ENCODE results near the gene INTS3. TPM values are rescaled to one million over a fixed set of nuclear protein-coding genes. Genes with fewer than 3 reads are reported as not detected.
"Not testable (repeated sequence)": the region's sequence is repeated elsewhere in the genome, so short reads cannot be mapped to it uniquely, and the experiment has no call there.

INTS3 gene
- total and polyA plus RNA-seq, 2 donors (not counting 1 experiment from before 2014, with no cell fraction given) = 31.4 to 37.3 TPM

- no peak overlapping the region for H3K4me3 ChIP-seq (replicated peaks in 1 of 4; ENCODE audit: control extremely low read depth in 1 of 4, insufficient read depth in 1 of 4, low read depth in 3 of 4, low read length in 4 of 4)
- no peak overlapping the region for H2AFZ ChIP-seq (ENCODE audit: low read length)
- TF ChIP-seq CTCF (conservative IDR thresholded peaks at IDR 0.05 in 1 of 2, IDR thresholded peaks at IDR 0.05 in 1 of 2; ENCODE audit: low read depth in 1 of 2, low read length in 2 of 2) (no peak), EZH2 (IDR thresholded peaks at IDR 0.05; ENCODE audit: low read length, missing control alignments) (no peak)
- H3K27ac ChIP-seq (ENCODE audit: insufficient read depth, low read length) = no peak overlapping the region
- no peaks in the 10 kb centered on the region for H3K4me1 ChIP-seq (ENCODE audit: control insufficient read depth, extremely low read depth, insufficient read depth, low read length)
- no peak overlapping the region for H3K4me2 ChIP-seq (ENCODE audit: extremely low read depth, insufficient read depth, low read length)
- no peak overlapping the region for H3K9ac ChIP-seq (ENCODE audit: insufficient read depth, low read length)
- H3K27me3 ChIP-seq (ENCODE audit: control insufficient read depth, insufficient read depth, low read length) = no peaks in the 10 kb centered on the region
- H3K36me3 ChIP-seq (ENCODE audit: control insufficient read depth, insufficient read depth, low read length) = no peaks in the 10 kb centered on the region
- no peak for DNase-seq (ENCODE audit: low read depth in 2 of 2)
- H4K20me1 ChIP-seq (ENCODE audit: control insufficient read depth, extremely low read depth, insufficient read depth, low read length) = no peaks in the 10 kb centered on the region
- no peaks in the 10 kb centered on the region for H3K9me3 ChIP-seq (ENCODE audit: control insufficient read depth, insufficient read depth, low read depth, low read length)
- no peaks in the 10 kb centered on the region for H3K79me2 ChIP-seq (ENCODE audit: control insufficient read depth, insufficient read depth, low read length)
Measured at GRCh38 chr1:153705484-153705883, 22.4 kb upstream of the INTS3 start.

- no peaks in the 10 kb centered on the region for H3K79me2 ChIP-seq (ENCODE audit: control insufficient read depth, insufficient read depth, low read length)
- H2AFZ ChIP-seq (ENCODE audit: low read length) = no peak overlapping the region
- H3K4me1 ChIP-seq (ENCODE audit: control insufficient read depth, extremely low read depth, insufficient read depth, low read length) = no peaks in the 10 kb centered on the region
- H3K9ac ChIP-seq (ENCODE audit: insufficient read depth, low read length) = no peak overlapping the region
- H3K9me3 ChIP-seq (ENCODE audit: control insufficient read depth, insufficient read depth, low read depth, low read length) = no peaks in the 10 kb centered on the region
- no peaks in the 10 kb centered on the region for H3K36me3 ChIP-seq (ENCODE audit: control insufficient read depth, insufficient read depth, low read length)
- no peak for DNase-seq (ENCODE audit: low read depth in 2 of 2)
- H3K4me2 ChIP-seq (ENCODE audit: extremely low read depth, insufficient read depth, low read length) = no peak overlapping the region
- H3K27me3 ChIP-seq (ENCODE audit: control insufficient read depth, insufficient read depth, low read length) = no peaks in the 10 kb centered on the region
- TF ChIP-seq CTCF (conservative IDR thresholded peaks at IDR 0.05 in 1 of 2, IDR thresholded peaks at IDR 0.05 in 1 of 2; ENCODE audit: low read depth in 1 of 2, low read length in 2 of 2) (no peak), EZH2 (IDR thresholded peaks at IDR 0.05; ENCODE audit: low read length, missing control alignments) (no peak)
- H3K4me3 ChIP-seq (replicated peaks in 1 of 4; ENCODE audit: control extremely low read depth in 1 of 4, insufficient read depth in 1 of 4, low read depth in 3 of 4, low read length in 4 of 4) = no peak overlapping the region
- no peaks in the 10 kb centered on the region for H4K20me1 ChIP-seq (ENCODE audit: control insufficient read depth, extremely low read depth, insufficient read depth, low read length)
- no peak overlapping the region for H3K27ac ChIP-seq (ENCODE audit: insufficient read depth, low read length)
Measured at GRCh38 chr1:153711026-153711425, 16.8 kb upstream of the INTS3 start.

- not testable (repeated sequence) for DNase-seq (ENCODE audit: low read depth in 2 of 2); H3K4me3 ChIP-seq (replicated peaks in 1 of 4; ENCODE audit: control extremely low read depth in 1 of 4, insufficient read depth in 1 of 4, low read depth in 3 of 4, low read length in 4 of 4); H4K20me1 ChIP-seq (ENCODE audit: control insufficient read depth, extremely low read depth, insufficient read depth, low read length); H3K4me1 ChIP-seq (ENCODE audit: control insufficient read depth, extremely low read depth, insufficient read depth, low read length); H2AFZ ChIP-seq (ENCODE audit: low read length); H3K9ac ChIP-seq (ENCODE audit: insufficient read depth, low read length); H3K36me3 ChIP-seq (ENCODE audit: control insufficient read depth, insufficient read depth, low read length); H3K9me3 ChIP-seq (ENCODE audit: control insufficient read depth, insufficient read depth, low read depth, low read length); H3K79me2 ChIP-seq (ENCODE audit: control insufficient read depth, insufficient read depth, low read length); H3K4me2 ChIP-seq (ENCODE audit: extremely low read depth, insufficient read depth, low read length); H3K27ac ChIP-seq (ENCODE audit: insufficient read depth, low read length); H3K27me3 ChIP-seq (ENCODE audit: control insufficient read depth, insufficient read depth, low read length)
Measured at GRCh38 chr1:153716211-153716610, 11.6 kb upstream of the INTS3 start.
